GM18907 (cell line): ENCODE measurements around the gene EMX1.

Experiments used
- ATAC-seq: cut with Tn5 transposase; IDR thresholded peaks from one replicate; pipeline ENCODE4 v1.9.1; 2021; ENCODE audit warnings: mild to moderate bottlenecking, moderate library complexity; ENCODE audit not compliant: unreplicated experiment

The EMX1 gene

DNA sequence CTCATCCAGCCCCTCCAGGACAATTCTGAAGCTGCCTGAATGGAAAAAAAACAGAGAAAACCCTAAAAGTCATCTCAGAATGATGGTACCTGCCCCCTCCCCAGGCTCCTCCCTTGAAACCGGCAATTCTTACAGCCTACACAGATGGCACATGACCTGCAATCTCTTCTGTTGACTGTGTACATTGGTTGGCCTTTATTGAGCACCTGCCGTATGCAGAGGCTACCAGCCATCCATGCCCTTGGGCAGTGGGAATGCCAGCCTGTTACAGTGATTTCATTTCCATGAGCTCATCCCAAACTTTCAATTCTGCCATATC lies 57.1 kb downstream of the EMX1 start:
- ATAC-seq: no peak

GRCh38 chr2:72975017-72975416 lies 57.7 kb downstream of the EMX1 start:
- no peak for ATAC-seq

- ATAC-seq: no peak
Observed at GRCh38 chr2:72979896-72980295, 62.6 kb downstream of the EMX1 start.

DNA sequence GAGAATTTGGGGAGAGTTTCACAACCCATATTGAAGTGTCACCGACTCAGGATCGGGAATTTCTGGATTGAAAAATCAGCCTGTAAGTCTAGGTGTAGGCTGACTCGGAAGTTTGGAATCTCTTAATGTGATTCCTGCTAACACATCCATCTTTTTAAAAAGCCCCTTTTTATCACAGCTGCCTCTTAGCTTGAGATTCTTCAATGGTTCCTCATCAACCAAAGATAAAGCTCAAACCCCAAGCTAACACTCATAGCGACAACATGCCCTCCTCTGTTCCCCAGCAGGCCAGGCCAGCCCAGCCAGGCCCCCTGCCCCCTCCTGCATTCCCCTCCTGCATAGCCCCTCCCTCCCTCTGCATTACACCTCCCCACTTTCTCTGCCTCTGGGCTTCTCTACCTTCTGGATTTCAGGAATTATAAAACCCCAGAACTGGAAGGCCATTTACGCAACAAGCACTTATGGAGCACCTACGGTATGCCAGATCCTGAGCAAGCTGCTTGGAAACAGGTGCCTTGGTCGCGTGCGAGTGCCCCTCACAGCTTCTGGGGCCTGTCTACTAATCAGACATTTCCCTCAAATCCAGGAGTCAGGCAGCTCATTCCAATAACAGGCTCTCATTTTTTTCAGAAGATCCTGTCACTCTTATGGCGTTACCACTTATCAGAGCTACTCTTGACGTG lies 63.4 kb downstream of the EMX1 start:
- ATAC-seq: no peak

- no peak for ATAC-seq
Observed at GRCh38 chr2:72981536-72981935, 64.2 kb downstream of the EMX1 start.

GRCh38 chr2:72982219-72982618 lies 64.9 kb downstream of the EMX1 start:
- ATAC-seq: no peak

GRCh38 chr2:72982781-72983499 lies 65.6 kb downstream of the EMX1 start:
- ATAC-seq: no peak

GRCh38 chr2:72983500-72984161 lies 66.3 kb downstream of the EMX1 start:
- ATAC-seq: no peak

- ATAC-seq: no peak
Observed at GRCh38 chr2:72984172-72984671, 66.9 kb downstream of the EMX1 start.
